Islet precursor cell (in vitro differentiated cells): ENCODE results near the gene ZNF525.
A peak's percentile ranks its signal among the peaks of the same experiment; 100 is the strongest.
"Not testable (repeated sequence)": the region's sequence is repeated elsewhere in the genome, so short reads cannot be mapped to it uniquely, and the experiment has no call there.

Experiments
- DNase-seq: peaks from one replicate; pipeline ENCODE4 v3.0.0-alpha.2; 2018

The ZNF525 gene

DNA sequence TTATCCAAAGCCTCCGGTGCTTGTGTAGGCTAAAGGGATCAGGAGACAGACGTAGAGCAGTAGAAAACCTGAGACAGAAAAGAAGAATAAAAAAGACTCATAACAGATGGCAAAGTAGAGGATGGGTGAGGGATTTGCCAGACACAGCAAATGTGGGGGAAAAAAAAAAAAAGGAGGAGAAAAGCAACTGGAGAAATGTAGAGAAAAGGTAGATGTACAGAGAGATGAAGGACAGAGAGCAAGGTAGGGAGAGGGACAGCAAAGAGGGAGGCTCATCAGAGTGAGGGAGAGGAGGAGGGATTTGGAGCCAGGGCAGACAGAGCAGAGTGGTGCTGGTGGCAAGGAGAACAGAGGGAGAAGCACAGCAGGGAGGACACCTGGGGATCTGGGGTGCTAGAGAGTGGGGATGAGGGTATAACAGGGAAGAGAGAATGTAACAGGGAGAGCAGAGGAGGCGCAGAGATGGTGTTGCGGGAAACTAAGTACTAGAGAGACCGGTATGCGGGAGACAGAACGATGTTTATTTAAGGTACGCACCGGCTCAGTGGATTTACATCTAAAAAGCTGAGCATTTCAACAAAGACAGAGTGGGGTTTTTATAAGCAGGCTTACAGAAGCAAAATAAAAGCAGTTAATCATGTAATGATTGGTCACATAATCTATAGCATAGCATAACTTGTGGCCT, 30.5 kb downstream of the ZNF525 start:
- not testable (repeated sequence) for DNase-seq

DNA sequence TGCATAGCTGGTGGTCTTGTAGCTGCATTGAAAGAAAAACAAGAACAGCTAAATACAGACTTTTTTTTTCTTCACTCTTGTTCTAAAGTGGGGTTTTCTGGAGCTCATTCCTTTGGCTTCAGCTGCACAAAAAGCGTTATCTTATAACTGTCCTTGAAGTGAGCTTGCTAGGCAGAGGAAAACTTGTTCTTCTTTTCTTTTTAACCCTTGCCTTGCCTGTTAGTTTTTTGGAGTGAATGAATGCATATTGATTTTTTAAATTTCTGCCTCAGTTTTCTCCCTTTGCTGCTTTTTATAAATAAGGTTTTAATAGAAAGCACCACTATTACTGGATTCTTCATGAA, 31.0 kb downstream of the ZNF525 start:
- DNase-seq, result no peak

DNA sequence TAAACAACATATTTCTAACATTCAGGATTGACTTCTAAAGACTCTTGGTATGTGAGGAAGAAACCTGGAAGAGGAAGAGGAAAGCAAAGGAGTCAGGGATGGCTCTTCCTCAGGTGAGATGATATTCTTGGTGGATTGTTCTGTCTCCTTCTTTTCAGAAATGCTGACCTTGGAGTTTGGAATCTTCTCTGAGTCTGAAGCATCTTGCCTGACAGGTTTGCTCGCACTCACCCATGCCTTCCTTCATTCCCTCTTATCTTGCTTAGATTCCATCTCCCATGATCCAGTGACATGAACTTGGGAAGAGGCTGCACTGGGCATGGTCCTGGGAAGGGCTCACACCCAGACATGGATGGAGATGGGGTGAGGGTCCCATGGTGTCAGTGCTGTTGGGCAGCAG, 32.4 kb downstream of the ZNF525 start:
- not testable (repeated sequence) for DNase-seq

DNA sequence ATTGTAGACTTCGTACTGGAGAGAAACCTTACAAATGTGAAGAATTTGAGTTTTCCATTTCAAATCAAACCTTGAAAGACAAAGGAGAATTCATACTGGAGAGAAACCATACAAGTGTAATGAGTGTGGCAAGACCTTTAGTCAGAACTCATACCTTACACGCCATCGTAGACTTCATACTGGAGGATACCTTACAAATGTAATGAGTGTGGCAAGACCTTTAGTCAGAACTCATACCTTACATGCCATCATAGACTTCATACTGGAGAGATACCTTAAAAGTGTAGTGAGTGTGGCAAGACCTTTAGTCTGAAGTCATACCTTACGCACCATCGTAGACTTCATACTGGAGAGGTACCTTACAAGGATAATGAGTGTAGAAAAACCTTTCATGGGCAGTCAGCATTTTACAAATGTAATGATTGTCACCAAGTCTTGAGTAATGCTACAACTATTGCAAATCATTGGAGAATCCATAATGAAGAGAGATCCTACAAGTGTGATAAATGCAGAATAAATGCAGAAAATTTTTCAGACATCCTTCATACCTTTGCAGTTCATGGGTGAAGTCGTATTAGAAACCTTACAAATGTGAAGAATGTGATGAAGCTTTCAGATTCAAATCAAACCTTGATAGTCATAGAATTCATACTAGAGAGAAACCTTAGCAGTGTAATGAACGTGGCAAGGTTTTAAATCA, 44.1 kb downstream of the ZNF525 start:
- no peak for DNase-seq

DNA sequence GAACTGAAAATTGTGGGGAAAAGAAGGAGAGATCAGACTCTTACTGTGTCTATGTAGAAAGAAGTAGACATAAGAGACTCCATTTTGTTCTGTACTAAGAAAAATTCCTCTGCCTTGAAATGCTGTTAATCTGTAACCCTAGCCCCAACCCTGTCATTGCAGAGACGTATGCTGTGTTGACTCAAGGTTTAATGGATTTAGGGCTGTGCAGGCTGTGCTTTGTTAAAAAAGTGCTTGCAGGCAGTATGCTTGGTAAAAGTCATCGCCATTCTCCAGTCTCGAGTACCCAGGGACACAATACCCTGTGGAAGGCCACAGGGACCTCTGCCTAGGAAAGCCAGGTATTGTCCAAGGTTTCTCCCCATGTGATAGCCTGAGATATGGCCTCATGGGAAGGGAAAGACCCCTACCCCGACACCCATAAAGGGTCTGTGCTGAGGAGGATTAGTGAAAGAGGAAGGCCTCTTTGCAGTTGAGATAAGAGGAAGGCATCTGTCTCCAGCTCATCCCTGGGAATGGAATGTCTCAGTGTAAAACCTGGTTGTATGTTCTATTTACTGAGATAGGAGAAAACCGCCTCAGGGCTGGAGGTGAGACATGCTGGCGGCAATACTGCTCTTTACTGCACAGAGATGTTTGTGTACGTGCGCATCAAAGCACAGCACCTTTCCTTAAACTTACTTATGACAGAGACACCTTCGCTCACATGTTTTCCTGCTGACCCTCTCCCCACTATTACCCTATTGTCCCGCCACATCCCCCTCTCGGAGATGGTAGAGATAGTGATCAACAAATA, 55.2 kb downstream of the ZNF525 start:
- peak; percentile 74 for DNase-seq

DNA sequence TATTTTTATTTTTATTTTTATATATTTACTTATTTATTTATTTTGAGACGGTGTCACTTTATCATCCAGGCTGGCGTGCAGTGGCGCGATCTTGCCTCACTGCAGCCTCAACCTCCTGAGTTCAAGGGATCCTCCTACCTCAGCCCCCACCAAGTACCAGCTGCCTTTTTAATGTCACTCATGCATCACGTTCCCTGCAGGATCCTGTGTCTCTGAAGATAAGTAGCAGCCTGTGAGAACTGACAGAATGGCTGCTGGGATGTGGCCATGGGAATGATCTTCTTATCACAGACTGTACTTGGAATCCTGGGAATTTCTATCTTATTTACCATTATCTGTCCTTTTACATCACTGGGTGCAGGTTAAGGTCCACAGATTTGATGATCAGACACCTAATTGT, 57.0 kb downstream of the ZNF525 start:
- DNase-seq, result no peak

DNA sequence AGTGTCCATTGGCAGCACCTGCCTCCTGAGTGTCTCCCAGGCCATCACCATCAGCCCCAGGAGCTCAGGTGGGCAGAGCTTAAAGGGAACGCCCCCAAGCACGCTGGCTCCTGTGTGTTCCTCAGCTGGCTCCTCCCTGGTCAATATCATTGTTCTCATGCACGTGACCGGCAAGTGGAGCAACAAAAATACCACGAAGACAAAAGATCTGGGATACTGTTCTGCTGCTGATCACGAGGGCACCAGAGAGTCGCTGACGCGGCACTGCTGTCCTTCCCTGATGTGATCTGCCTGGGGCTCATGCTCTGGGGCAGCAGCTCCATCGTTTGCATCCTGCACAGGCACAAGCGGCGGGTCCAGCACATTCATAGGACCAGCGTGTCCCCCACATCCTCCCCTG, 57.6 kb downstream of the ZNF525 start:
- DNase-seq, result not testable (repeated sequence)

DNA sequence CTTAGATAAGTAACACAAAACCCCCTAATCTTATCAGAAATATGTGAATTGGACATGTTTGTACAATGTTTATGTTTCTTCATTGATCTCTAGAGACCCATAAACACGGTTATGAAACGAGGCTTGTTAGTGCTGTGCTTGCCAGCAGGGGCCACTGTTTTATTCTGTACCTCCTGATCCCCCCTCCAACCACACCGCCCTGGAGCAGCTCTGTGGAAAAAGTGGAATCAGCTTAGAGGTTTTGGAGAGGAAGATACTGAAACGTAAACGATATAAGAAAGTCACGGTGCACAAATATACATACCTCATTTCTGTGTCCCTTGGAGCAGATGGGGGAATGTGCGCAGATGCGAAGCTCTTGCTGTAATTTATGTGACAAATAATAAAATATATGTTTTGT, 58.2 kb downstream of the ZNF525 start:
- DNase-seq, result not testable (repeated sequence)

DNA sequence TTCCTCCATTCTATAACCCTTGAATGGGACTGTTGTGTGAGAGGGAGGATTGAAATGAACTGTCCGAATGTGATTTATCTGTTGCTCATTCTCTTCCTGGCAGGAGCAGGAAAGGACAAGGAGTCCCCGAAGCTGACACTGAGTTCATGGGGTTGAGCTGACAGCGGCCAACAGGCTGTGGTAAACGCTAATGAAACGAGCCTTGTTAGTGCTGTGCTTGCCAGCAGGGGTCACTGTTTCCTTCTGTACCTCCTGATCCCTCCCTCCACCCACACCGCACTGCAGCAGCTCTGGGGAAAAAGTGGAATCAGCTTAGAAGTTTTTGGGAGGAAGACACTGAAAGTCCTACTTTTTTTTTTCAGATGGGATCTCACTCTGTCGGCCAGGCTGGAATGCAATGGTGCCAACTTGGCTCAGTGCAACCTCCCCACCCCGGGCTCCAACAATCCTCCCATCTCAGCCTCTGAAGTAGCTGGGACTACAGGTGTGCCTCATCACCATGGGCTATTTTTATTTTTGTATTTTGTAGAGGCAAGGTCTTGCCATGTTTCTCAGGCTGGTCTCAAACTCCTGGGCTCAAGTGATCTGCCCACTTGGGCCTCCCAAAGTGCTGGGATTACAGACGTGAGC, 59.6 kb downstream of the ZNF525 start:
- DNase-seq, result peak; percentile 86

DNA sequence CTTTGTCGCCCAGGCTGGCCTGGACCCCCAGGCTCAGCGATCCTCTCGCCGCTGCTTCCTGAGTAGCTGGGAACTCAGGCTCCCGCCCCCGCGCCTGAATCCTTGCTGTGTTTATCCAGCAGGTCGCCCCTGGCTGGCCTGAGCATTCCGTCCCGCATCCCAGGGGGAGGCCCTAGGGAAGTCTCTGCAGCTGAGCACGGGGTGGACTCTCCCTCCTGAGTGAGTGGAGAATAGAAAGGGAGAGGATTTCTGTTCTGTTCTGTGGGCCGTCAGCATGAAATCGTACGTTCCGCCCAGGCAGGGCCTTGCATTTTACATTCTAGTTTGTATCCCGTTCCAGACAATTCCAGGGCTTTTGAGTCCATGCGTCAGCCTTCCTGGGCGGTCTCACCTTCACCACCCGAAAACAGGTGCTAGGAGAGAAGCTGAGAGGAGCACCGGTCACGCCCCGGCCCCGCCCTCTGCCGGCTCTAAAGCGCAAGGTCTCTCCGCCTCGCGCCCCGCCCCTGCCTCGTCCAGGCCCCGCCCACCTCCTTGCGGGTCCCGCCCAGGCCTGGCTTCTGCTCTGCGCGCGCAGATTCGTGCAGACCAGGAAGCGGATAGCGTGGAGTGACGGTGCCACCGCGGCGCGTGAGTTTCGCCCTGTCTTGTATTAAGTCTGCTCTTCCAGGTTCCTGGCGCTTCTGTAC, 66.0 kb downstream of the ZNF525 start, which contains the start of gene ZNF761:
ZNF761 (plus strand) TSS at position 586 of the 689 bp plus-strand sequence. CDS start 15,285 bp downstream, outside the sequence.
- peak; percentile 98 for DNase-seq

DNA sequence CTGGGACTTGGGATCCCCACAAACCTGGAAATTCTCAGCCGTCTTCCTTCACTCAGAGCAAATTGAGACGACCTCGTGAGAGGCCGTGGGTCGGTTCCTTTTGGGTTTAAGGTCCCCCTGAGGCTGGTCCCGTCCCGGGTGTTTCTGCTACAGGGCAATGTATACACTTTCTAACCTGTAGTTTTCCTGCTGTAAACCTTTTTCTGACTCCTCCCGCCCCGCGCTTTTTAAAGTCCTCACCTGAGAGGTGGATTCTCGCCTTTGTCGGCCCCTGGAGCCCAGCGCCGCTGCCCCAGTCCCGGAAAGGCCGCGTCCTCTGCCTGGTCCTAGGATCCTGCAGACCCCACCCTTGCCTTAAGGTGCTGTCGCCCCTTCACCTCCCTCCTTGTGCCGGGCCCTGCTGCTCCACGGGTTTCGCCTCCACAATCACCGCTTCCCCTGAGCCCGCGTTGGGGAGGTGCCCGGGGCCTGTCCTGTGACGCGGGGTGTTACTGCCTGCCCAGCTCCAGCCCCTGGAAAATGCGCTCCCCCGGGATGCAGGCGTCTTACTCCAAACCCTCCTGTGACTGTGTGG, 66.7 kb downstream of the ZNF525 start:
- peak; percentile 60 for DNase-seq
